Pons (tissue), 1 donor: Measurements from ENCODE around the gene DCAF6.
"Not testable (repeated sequence)": the region's sequence is repeated elsewhere in the genome, so short reads cannot be mapped to it uniquely, and the experiment has no call there.

ENCODE experiments used
- DNase-seq: peaks from one replicate; pipeline ENCODE4 v3.0.0-alpha.2; 2016; ENCODE audit warnings: low spot score

Gene DCAF6

GRCh38 chr1:168009322-168009721 lies 72.8 kb downstream of the DCAF6 start:
- no peak for DNase-seq

DNA sequence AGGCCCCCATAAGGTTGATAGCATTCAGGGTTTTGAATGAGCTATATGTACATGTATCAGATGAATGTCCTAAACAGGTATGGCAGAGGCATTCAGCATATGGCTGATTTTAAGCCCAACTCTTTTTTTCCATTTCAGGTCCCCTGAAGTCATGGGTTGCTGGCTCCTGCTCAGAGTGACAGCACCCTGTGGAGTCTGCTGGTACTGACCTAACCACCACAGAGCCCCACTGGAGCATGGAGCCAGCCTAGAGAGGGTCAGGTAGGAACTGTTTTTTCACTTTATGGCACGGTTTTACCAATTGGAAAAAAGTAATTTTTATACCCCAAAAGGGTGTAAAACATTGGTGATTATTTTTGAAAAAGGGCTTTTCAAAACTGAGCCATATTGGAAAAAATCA lies 82.9 kb downstream of the DCAF6 start:
- no peak for DNase-seq

DNA sequence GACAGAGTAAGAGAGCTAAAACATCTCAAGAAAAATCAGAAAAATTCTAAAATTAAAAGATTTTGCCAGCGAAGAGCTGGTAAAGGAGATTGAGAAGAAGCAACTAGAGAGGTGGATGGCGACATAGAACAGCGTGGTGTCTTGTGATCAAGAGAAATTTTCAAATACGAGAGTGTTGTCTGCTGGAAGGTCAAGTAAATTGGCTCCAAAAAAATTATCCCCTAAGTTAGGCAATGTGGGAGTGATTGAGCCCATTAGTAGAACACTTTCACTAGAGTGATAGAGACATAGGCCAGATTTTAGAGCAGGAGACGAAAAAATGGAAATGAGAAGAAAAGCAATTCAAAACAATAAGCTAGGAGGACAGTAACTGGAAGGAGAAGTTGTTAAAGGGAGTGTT lies 94.7 kb downstream of the DCAF6 start:
- no peak for DNase-seq

DNA sequence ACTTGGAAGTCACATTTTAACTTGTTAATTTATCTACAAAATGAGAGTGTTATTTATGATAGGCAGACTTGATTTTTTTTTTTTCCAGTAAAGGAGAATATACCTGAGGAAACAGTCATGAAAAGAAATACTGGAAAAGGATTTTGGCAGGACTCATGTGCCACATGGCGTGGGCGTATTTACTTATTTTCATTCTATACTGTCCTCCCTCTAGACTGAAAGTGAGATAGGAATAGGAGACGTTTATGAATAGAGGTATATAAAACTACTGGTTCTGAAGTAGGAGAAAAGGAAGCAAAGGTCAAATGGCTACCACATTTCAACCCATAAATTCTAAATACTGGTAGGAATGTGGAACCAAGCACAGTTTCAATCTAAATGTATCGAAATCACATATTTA lies 95.1 kb downstream of the DCAF6 start:
- DNase-seq, result peak; percentile 28

DNA sequence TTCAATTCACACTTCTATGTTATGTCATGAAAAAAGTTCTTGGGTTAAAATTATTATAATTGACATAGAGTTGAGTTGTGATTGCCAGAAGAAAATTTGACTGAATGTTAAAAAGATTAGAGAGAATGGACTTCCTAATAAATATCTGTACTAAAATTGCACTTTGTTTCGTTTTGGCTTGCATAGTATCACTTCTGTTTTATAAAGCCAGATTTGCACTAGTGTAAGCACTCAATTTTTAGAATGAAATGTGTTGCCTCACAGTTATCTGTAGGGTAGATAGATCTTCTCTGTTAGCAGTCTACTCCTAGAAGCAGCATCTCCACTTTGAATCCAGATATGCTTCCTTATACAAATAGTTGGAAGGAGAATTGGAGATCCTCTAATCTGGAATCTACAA lies 95.5 kb downstream of the DCAF6 start:
- DNase-seq, result peak; percentile 50

DNA sequence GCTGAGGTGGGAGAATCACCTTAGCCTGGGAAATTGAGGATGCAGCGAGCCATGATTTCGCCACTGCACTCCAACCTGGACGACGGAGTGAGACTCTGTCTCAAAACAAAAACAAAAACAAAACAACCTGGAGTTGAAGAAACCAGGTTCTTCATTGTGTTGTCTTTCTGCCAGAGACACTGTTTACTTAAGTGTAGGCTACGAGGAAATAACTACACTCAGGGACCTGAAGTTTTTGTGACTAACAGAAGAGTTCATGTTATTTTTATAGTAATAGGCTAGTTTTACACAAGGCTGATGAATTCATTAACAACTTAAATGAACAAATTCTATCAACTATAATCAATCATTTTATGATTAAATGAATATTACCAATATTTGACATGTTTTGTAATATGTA lies 98.9 kb downstream of the DCAF6 start:
- DNase-seq, result no peak

DNA sequence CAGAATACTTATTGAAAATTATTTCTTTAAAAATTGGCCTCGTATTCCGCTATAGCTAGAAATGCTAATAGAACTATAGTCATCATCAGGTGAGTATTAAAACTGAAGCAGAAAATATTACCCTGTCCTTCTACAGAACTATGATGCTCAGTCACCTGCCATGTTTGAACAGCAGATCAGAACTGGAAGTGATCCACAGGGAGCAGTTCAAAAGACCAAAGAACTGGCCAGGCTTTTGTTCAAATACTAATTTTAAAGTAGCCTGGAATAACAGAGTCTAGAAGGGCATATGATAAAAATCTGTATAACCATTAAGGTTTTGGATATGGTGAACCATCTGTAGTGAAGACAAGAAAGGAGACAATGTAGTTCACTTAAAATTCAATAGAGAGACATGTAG lies 105.9 kb downstream of the DCAF6 start:
- no peak for DNase-seq

GRCh38 chr1:168045311-168045710 lies 108.8 kb downstream of the DCAF6 start:
- no peak for DNase-seq

DNA sequence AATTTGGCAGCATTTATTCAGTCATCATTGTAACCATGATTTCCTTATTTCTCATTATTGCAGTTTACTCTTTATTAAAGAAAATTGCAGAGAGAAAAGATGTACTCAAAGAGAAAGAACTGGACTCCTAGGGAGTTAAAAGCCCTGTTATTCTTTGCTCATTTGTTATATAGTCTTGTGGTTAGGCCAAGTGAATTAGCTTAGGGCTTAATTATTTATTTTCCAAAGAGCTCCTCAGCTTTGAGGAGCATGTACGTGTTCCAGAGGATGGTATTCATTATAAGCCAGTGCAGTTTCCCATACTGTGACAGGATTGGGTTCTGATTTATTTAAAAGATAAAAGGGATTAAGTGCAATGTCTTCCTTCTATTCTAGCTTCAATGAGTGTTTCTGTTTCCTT lies 113.8 kb downstream of the DCAF6 start:
- no peak for DNase-seq

- no peak for DNase-seq
Measured at GRCh38 chr1:168050880-168051279, 114.4 kb downstream of the DCAF6 start.

- no peak for DNase-seq
Measured at GRCh38 chr1:168053681-168054080, 117.2 kb downstream of the DCAF6 start.

DNA sequence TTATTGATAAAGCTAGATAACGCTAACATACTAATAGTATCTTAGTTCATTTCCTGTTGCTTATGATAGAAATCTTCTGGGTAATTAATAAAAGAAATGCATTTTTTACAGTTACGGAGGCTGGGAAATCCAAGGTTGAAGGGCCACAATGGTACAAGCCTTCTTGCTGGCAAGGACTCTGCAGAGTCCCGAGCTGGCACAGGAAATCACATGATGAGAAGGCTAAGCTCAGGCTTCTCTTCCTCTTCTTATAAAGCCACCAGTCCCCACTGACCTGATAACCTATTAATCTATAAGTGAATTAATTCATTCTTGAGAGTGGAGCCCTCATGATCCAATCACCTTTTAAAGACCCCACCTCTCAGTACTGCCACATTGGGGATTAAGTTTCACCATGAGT lies 117.6 kb downstream of the DCAF6 start:
- DNase-seq, result peak; percentile 66

DNA sequence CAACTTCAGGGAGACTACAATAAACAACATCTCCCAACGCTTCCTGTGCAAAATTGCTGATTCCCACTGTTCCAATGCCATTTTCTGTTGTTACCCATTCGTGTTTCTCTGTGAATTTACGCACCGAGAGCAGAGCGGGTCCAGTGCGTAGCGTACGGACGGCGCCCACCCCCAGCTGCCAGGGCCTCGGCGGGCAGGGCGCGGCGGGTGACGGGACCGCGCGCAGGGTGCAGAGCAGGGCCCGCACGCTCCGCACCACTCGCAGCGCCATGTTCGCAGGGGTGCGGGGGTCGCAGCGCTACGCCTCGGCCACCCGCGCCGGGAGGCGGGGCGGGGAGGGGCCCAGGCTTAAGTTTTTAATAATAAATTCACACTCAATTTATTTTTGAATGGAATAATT lies 119.7 kb downstream of the DCAF6 start:
- DNase-seq, result not testable (repeated sequence)

- DNase-seq, result no peak
Measured at GRCh38 chr1:168057355-168057754, 120.9 kb downstream of the DCAF6 start.

- no peak for DNase-seq
Measured at GRCh38 chr1:168057921-168058320, 121.4 kb downstream of the DCAF6 start.

GRCh38 chr1:168064216-168064615 lies 127.7 kb downstream of the DCAF6 start:
- no peak for DNase-seq

DNA sequence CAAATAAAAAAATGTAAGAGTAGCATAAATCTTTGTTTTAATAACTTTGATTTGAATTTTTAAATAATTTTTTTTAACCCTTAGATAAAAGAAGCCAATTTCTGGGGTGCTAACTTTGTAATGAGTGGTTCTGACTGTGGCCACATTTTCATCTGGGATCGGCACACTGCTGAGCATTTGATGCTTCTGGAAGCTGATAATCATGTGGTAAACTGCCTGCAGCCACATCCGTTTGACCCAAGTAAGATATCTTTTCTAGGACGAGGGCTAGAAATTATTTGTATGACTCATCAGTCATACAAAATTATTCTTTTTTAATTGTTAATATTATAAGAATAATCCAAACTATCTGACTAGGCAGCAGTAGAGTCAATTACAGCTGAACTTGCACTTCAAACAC lies 129.0 kb downstream of the DCAF6 start:
- DNase-seq, result no peak

DNA sequence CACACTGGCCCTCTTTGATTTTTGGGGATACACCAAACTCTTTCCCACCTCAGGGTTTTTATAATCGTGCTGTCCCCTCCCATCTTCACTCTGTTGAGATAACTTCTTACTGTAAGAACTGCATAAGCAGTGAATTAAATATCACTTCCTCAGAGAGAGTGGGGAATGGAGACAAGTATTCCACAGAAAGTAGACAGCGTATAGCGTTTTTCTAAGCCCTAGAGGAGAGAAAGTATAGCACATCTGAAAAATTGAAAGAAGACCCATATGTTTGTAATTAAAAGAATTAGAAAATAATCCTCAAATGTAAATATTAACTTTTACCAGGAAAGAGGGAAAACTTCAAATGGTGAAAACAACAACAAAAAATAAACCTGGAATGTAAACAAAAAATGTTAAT lies 132.9 kb downstream of the DCAF6 start:
- DNase-seq, result no peak

- DNase-seq, result no peak
Measured at GRCh38 chr1:168079761-168080160, 143.3 kb downstream of the DCAF6 start.

GRCh38 chr1:168081373-168082007 lies 145.0 kb downstream of the DCAF6 start:
- DNase-seq, result peak; percentile 59

DNA sequence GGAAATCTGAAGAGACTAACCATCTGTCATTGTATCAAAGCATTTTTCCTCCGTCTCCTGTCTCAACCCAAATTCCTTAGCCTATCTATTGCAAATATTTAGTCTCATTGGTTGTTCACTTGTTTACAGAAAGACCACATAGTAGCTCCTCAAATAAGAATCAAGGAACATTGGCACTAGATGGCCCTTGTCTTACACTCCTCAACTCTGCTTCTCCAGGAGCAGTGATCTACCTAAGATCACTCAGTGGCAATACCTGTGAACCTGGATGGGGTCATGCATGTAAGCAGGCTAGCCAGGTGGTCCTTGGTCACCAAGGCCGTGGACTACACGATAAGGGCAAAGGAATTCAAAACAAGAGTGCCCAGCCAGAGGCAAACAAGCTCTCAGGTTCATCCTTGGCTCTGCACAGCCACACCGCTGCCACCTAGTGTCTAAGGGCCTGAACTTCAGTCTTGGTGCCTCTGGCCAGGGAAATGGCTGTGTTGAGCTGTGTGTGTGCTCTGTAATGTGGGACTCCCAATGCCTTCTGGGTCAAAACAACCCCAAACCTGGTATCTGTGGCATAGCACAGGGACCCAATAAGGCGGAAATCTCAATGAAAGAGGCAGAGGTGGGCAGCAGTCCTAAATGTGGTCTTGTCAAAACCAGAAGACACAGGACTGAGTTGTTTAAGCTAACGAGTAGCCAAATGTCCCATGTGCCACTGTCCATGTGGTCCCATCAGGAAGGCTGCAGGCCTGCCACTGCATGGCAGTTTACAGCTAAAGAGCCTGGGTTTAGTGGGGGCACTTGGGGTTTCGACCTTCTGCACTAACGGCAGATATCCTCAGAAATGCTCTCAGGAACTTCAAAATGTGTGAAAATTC lies 145.8 kb downstream of the DCAF6 start:
- DNase-seq, result peak; percentile 84

GRCh38 chr1:168083456-168084325 lies 147.2 kb downstream of the DCAF6 start:
- DNase-seq, result no peak
